Smooth muscle cell (in vitro differentiated cells): ENCODE data around the gene KIF14. TPM values are rescaled to one million over a fixed set of nuclear protein-coding genes. Genes with fewer than 3 reads are reported as not detected.

Experiments used
- DNase-seq: peaks from one replicate; lab custom pipeline; 2025; ENCODE audit not compliant: unreplicated experiment; lab: John Stamatoyannopoulos, UW
- H2AFZ ChIP-seq: fragments of 200-600 bp; sonication (generic); 2 replicates; pipeline ENCODE4 v1.6.0; 2016; ENCODE audit warnings: antibody characterized with exemption, low read depth, mild to moderate bottlenecking
- H3F3A ChIP-seq: fragments of 200-600 bp; sonication (generic); 2 replicates; pipeline ENCODE4 v1.6.0; 2017; ENCODE audit warnings: antibody characterized with exemption, low read depth
- H3K27ac ChIP-seq: fragments of 200-600 bp; sonication (generic); 2 replicates; pipeline ENCODE4 v1.5.1; 2016; ENCODE audit warnings: low read depth, mild to moderate bottlenecking
- H3K27me3 ChIP-seq: fragments of 200-600 bp; sonication (generic); 2 replicates; pipeline ENCODE4 v1.6.1; 2016; ENCODE audit warnings: low read depth, mild to moderate bottlenecking
- H3K36me3 ChIP-seq: fragments of 200-600 bp; sonication (generic); 2 replicates; pipeline ENCODE4 v1.5.1; 2016; ENCODE audit warnings: low read depth
- H3K4me1 ChIP-seq: fragments of 200-600 bp; sonication (generic); 2 replicates; pipeline ENCODE4 v1.5.1; 2016; ENCODE audit warnings: low read depth
- H3K4me2 ChIP-seq: fragments of 200-600 bp; sonication (generic); 2 replicates; pipeline ENCODE4 v1.6.0; 2016; ENCODE audit warnings: mild to moderate bottlenecking
- H3K4me3 ChIP-seq: fragments of 200-600 bp; sonication (generic); 2 replicates; pipeline ENCODE4 v1.5.1; 2016; ENCODE audit warnings: mild to moderate bottlenecking
- H3K79me2 ChIP-seq: fragments of 200-600 bp; sonication (generic); 2 replicates; pipeline ENCODE4 v1.6.0; 2016; ENCODE audit warnings: low read depth, mild to moderate bottlenecking
- H3K9ac ChIP-seq: fragments of 200-600 bp; sonication (generic); 2 replicates; pipeline ENCODE4 v1.6.0; 2016; ENCODE audit warnings: low read depth
- H3K9me3 ChIP-seq: fragments of 200-600 bp; sonication (generic); replicated peaks from 2 replicates; pipeline ENCODE4 v1.5.1; 2016; ENCODE audit warnings: low read depth
- H4K20me1 ChIP-seq: fragments of 200-600 bp; sonication (generic); 2 replicates; pipeline ENCODE4 v1.6.0; 2016; ENCODE audit warnings: low read depth
- whole genome bisulfite sequencing: methylation state at CpG from one replicate; pipeline ENCODE4 v1.1.7; 2016; ENCODE audit warnings: low lambda C conversion rate; 5-methylcytosine and 5-hydroxymethylcytosine counted together
- polyA plus RNA-seq: library from polyadenylated mRNA; unstranded; fragments of >200 nt; fragmentation: Nextera tagmentation; extraction: Ambion mirVana; gene quantifications from 2 replicates; pipeline ENCODE4 v1.2.1, GENCODE V29; 2016
- total RNA-seq: library from RNA; depleted of rRNA; stranded (reverse); fragments of >200 nt; gene quantifications from 2 replicates; pipeline ENCODE4 v1.2.3, GENCODE V29; 2014
- TF ChIP-seq, protein P1 (sequence below): fragments of 200-600 bp; sonication (generic); IDR thresholded peaks from 2 replicates; pipeline ENCODE4 v1.5.1; 2017; ENCODE audit warnings: borderline replicate concordance, mild to moderate bottlenecking, antibody characterized with exemption; ENCODE audit not compliant: insufficient read depth, poor library complexity, severe bottlenecking

Gene KIF14
- total and polyA plus RNA-seq, 2 experiments from 2014 or later, result 0.93 to 1.3 TPM

DNA sequence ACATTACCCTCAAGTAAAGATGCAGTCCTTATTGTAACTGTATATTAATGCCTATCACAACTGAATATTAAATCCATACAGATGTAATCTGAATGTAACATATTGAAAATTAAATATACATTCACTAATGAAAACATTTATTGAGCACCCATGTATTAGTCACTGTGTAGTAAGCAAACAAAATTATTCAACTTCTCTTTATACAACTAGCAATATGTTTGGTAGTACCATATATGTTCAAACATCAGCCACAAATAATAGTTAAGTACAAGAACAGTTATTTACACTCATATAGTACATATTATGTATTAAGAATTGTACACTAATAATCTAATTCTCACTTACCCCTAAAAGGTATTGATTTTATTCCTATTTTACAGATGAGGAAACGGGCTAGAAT, 17.9 kb downstream of the KIF14 start:
- Histone ChIP-seq H3K9me3 (no peaks in the 10 kb centered on the region), H3F3A (no peaks in the 10 kb centered on the region), H3K4me3 (no peak overlapping the region), H3K36me3 (no peaks in the 10 kb centered on the region), H4K20me1 (no peaks in the 10 kb centered on the region), H3K4me1 (no peaks in the 10 kb centered on the region), H3K27me3 (no peaks in the 10 kb centered on the region), H3K79me2 (no peaks in the 10 kb centered on the region), H3K4me2 (no peak overlapping the region), H2AFZ (no peak overlapping the region), H3K9ac (no peak overlapping the region), H3K27ac (no peak overlapping the region)
- 100% methylated on average over 1 of the region's 1 CpG for WGBS
- TF ChIP-seq, protein P1, sequence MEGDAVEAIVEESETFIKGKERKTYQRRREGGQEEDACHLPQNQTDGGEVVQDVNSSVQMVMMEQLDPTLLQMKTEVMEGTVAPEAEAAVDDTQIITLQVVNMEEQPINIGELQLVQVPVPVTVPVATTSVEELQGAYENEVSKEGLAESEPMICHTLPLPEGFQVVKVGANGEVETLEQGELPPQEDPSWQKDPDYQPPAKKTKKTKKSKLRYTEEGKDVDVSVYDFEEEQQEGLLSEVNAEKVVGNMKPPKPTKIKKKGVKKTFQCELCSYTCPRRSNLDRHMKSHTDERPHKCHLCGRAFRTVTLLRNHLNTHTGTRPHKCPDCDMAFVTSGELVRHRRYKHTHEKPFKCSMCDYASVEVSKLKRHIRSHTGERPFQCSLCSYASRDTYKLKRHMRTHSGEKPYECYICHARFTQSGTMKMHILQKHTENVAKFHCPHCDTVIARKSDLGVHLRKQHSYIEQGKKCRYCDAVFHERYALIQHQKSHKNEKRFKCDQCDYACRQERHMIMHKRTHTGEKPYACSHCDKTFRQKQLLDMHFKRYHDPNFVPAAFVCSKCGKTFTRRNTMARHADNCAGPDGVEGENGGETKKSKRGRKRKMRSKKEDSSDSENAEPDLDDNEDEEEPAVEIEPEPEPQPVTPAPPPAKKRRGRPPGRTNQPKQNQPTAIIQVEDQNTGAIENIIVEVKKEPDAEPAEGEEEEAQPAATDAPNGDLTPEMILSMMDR, result no peak
- DNase-seq, result no peak

DNA sequence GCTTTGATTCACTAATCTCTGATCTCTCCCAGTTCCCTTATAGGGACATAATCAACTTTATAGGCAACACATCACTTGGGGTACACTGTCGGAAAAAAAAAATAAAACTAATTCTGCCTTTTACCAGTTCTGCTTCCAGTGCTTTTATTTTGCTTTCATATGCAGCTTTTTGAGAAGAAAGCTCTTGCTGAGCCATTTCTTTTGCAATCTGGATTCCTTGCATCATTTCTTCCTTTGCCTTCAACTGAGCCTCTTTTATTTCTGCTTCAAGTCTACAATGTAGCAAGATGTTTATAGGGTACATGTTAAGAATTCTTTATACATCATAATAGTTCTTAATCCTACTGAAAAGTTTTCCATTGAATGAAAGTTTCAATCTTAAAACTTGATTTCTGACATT, 30.6 kb downstream of the KIF14 start:
- Histone ChIP-seq H3K27me3 (no peaks in the 10 kb centered on the region), H3F3A (no peaks in the 10 kb centered on the region), H3K27ac (no peak overlapping the region), H2AFZ (no peak overlapping the region), H3K9ac (no peak overlapping the region), H3K4me1 (no peaks in the 10 kb centered on the region), H3K79me2 (no peaks in the 10 kb centered on the region), H3K9me3 (no peaks in the 10 kb centered on the region), H3K36me3 (no peaks in the 10 kb centered on the region), H4K20me1 (no peaks in the 10 kb centered on the region), H3K4me3 (no peak overlapping the region), H3K4me2 (no peak overlapping the region)
- TF ChIP-seq, protein P1, result no peak
- DNase-seq, result no peak
- 94% methylated on average over 1 of the region's 1 CpG for WGBS

DNA sequence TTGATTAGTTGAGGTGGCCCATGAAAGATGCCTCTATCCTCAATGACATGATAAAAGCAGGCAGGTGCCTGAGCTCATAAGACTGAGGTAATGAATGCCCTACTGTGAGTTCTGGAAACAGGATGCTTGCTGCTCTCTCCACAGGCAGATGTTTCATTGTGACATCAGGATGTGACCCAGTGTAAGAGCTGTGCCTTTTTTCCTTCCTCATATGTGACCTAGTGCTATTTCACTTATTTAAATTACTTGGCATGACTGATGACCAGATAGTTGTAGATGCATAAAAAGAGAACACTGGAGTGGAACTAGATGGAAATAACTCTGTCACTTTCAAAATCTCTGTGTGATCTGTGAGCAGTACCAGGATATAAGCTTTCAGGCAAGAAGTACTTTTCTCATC, 31.9 kb downstream of the KIF14 start:
- Histone ChIP-seq H2AFZ (no peak overlapping the region), H3F3A (no peaks in the 10 kb centered on the region), H4K20me1 (no peaks in the 10 kb centered on the region), H3K79me2 (no peaks in the 10 kb centered on the region), H3K36me3 (no peaks in the 10 kb centered on the region), H3K9me3 (peaks cover 3% of the 10 kb centered on the region), H3K4me2 (no peak overlapping the region), H3K4me3 (no peak overlapping the region), H3K9ac (no peak overlapping the region), H3K27me3 (no peaks in the 10 kb centered on the region), H3K27ac (no peak overlapping the region), H3K4me1 (no peaks in the 10 kb centered on the region)
- no peak for DNase-seq
- TF ChIP-seq, protein P1, result no peak

DNA sequence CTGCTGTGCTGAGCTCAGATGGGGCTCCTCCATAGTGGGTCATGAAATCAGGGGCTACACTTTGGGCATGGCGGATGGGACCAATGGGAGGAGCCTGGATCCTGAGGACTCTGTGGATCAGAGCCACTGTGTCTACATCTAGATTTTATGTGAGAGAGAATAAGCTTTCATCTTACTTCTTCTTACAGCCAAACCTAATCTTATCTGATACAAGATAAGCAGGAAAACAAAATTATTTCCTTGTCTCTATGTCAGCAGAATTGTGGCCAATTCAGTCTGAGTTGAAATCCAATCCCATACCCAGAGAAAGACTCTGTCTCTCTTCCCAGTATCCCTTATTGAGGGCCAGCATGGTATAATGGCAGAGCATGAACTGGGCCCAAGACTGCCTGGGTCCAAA, 56.2 kb downstream of the KIF14 start:
- Histone ChIP-seq H3K9me3 (no peaks in the 10 kb centered on the region), H3K4me3 (no peak overlapping the region), H3F3A (no peaks in the 10 kb centered on the region), H4K20me1 (no peaks in the 10 kb centered on the region), H2AFZ (no peak overlapping the region), H3K36me3 (no peaks in the 10 kb centered on the region), H3K4me1 (no peaks in the 10 kb centered on the region), H3K4me2 (no peak overlapping the region), H3K79me2 (no peaks in the 10 kb centered on the region), H3K27me3 (no peaks in the 10 kb centered on the region), H3K9ac (no peak overlapping the region), H3K27ac (no peak overlapping the region)
- DNase-seq, result no peak
- 94% methylated on average over 1 of the region's 1 CpG for WGBS
- TF ChIP-seq, protein P1, result no peak
